HepG2 (cell line): Measurements from ENCODE around the gene ATG2B. TPM values are rescaled to one million over a fixed set of nuclear protein-coding genes. Genes with fewer than 3 reads are reported as not detected.

Source experiments
- CHD4 ChIP-seq: fragments of 200-600 bp; sonication (generic); IDR thresholded peaks from 2 replicates; pipeline ENCODE4 v1.7.0; 2017; ENCODE audit warnings: mild to moderate bottlenecking, low read length, borderline replicate concordance
- NFE2 ChIP-seq: sonication (generic); formaldehyde crosslinking; IDR thresholded peaks from 2 replicates; pipeline ENCODE4 v1.4.0; 2020; ENCODE audit warnings: missing genetic modification reagents
- SALL2 ChIP-seq: sonication (generic); formaldehyde crosslinking; IDR thresholded peaks from 2 replicates; pipeline ENCODE4 v1.8.1; 2023; ENCODE audit warnings: mild to moderate bottlenecking, missing genetic modification reagents, inconsistent platforms
- SMAD3 ChIP-seq: sonication (generic); formaldehyde crosslinking; IDR thresholded peaks from 2 replicates; pipeline ENCODE4 v1.4.0; 2020; ENCODE audit warnings: missing genetic modification reagents
- TARDBP ChIP-seq: sonication (generic); formaldehyde crosslinking; IDR thresholded peaks from 2 replicates; pipeline ENCODE4 v1.8.0; 2022; ENCODE audit warnings: mild to moderate bottlenecking, missing genetic modification reagents
- TRAFD1 ChIP-seq: sonication (generic); formaldehyde crosslinking; IDR thresholded peaks from 2 replicates; pipeline ENCODE4 v1.5.1; 2020; ENCODE audit warnings: missing genetic modification reagents, mild to moderate bottlenecking, borderline replicate concordance
- ZBTB39 ChIP-seq: sonication (generic); formaldehyde crosslinking; IDR thresholded peaks from 2 replicates; pipeline ENCODE4 v1.5.0; 2020; ENCODE audit warnings: missing genetic modification reagents
- ZBTB7B ChIP-seq: sonication (generic); formaldehyde crosslinking; IDR thresholded peaks from 2 replicates; pipeline ENCODE4 v1.4.0; 2020; ENCODE audit warnings: missing genetic modification reagents
- ZNF160 ChIP-seq: sonication (generic); formaldehyde crosslinking; IDR thresholded peaks from 2 replicates; pipeline ENCODE4 v1.8.0; 2022; ENCODE audit warnings: mild to moderate bottlenecking, inconsistent platforms, missing genetic modification reagents
- ZNF282 ChIP-seq: fragments of 450-650 bp; IDR thresholded peaks from 2 replicates; pipeline ENCODE4 v1.6.1; 2018; ENCODE audit not compliant: partially characterized antibody
- ZNF878 ChIP-seq: sonication (generic); formaldehyde crosslinking; IDR thresholded peaks from 2 replicates; pipeline ENCODE4 v1.8.1; 2023; ENCODE audit warnings: mild to moderate bottlenecking, missing genetic modification reagents, moderate library complexity
- polyA plus RNA-seq, 8 experiments: library from polyadenylated mRNA; depleted of rRNA in 3 of 8; stranded (reverse) in 7 of 8; unstranded in 1 of 8; fragments of >200 nt; fragmentation: Illumina TruSeq in 4 of 8; extraction: Trizol in 4 of 8; gene quantifications; 2 replicates each; pipeline versions ENCODE4 v1.2.1 to v1.2.3, GENCODE V29; 2011 to 2016; ENCODE audit warnings: low read depth in 4 of 8, missing spikeins in 1 of 8, mixed read lengths in 1 of 8; ENCODE audit not compliant: insufficient read depth in 1 of 8
- total RNA-seq, 5 experiments: library from RNA; depleted of rRNA; stranded (reverse); fragments of >200 nt; fragmentation: Illumina TruSeq; extraction: Trizol; gene quantifications; 2 replicates each; pipeline ENCODE4 v1.2.3, GENCODE V29; 2016; ENCODE audit warnings: low read depth in 1 of 5
- TF ChIP-seq, protein P1 (sequence below): sonication (generic); formaldehyde crosslinking; IDR thresholded peaks from 2 replicates; pipeline ENCODE4 v1.9.0; 2021; ENCODE audit warnings: missing genetic modification reagents, mild to moderate bottlenecking, borderline replicate concordance
- TF ChIP-seq, protein P2 (sequence below): sonication (generic); formaldehyde crosslinking; IDR thresholded peaks from 2 replicates; pipeline ENCODE4 v1.8.1; 2023; ENCODE audit warnings: mild to moderate bottlenecking, missing genetic modification reagents
- TF ChIP-seq, protein P3 (sequence below): sonication (generic); formaldehyde crosslinking; IDR thresholded peaks from 2 replicates; pipeline ENCODE4 v1.4.0; 2020; ENCODE audit warnings: mild to moderate bottlenecking, missing genetic modification reagents

The ATG2B gene
- total and polyA plus RNA-seq, 2 of the 13 experiments (the other 11 are each of a cell fraction or from before 2014, with no cell fraction given), result 7.4 to 7.5 TPM

- TF ChIP-seq ZBTB39 (CRISPR knock-in tag) (no peak), ZNF282 (no peak), SALL2 (CRISPR knock-in tag) (no peak), ZBTB7B (CRISPR knock-in tag) (no peak), NFE2 (CRISPR knock-in tag) (no peak), TRAFD1 (no peak), SMAD3 (CRISPR knock-in tag) (no peak), ZNF878 (CRISPR knock-in tag) (no peak), TARDBP (CRISPR knock-in tag) (no peak), ZNF160 (no peak), CHD4 (no peak)
- TF ChIP-seq, protein P1, sequence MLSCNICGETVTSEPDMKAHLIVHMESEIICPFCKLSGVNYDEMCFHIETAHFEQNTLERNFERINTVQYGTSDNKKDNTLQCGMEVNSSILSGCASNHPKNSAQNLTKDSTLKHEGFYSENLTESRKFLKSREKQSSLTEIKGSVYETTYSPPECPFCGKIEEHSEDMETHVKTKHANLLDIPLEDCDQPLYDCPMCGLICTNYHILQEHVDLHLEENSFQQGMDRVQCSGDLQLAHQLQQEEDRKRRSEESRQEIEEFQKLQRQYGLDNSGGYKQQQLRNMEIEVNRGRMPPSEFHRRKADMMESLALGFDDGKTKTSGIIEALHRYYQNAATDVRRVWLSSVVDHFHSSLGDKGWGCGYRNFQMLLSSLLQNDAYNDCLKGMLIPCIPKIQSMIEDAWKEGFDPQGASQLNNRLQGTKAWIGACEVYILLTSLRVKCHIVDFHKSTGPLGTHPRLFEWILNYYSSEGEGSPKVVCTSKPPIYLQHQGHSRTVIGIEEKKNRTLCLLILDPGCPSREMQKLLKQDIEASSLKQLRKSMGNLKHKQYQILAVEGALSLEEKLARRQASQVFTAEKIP (CRISPR knock-in tag), result no peak
- TF ChIP-seq, protein P2, sequence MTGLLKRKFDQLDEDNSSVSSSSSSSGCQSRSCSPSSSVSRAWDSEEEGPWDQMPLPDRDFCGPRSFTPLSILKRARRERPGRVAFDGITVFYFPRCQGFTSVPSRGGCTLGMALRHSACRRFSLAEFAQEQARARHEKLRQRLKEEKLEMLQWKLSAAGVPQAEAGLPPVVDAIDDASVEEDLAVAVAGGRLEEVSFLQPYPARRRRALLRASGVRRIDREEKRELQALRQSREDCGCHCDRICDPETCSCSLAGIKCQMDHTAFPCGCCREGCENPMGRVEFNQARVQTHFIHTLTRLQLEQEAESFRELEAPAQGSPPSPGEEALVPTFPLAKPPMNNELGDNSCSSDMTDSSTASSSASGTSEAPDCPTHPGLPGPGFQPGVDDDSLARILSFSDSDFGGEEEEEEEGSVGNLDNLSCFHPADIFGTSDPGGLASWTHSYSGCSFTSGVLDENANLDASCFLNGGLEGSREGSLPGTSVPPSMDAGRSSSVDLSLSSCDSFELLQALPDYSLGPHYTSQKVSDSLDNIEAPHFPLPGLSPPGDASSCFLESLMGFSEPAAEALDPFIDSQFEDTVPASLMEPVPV (CRISPR knock-in tag), result no peak
- TF ChIP-seq, protein P3, sequence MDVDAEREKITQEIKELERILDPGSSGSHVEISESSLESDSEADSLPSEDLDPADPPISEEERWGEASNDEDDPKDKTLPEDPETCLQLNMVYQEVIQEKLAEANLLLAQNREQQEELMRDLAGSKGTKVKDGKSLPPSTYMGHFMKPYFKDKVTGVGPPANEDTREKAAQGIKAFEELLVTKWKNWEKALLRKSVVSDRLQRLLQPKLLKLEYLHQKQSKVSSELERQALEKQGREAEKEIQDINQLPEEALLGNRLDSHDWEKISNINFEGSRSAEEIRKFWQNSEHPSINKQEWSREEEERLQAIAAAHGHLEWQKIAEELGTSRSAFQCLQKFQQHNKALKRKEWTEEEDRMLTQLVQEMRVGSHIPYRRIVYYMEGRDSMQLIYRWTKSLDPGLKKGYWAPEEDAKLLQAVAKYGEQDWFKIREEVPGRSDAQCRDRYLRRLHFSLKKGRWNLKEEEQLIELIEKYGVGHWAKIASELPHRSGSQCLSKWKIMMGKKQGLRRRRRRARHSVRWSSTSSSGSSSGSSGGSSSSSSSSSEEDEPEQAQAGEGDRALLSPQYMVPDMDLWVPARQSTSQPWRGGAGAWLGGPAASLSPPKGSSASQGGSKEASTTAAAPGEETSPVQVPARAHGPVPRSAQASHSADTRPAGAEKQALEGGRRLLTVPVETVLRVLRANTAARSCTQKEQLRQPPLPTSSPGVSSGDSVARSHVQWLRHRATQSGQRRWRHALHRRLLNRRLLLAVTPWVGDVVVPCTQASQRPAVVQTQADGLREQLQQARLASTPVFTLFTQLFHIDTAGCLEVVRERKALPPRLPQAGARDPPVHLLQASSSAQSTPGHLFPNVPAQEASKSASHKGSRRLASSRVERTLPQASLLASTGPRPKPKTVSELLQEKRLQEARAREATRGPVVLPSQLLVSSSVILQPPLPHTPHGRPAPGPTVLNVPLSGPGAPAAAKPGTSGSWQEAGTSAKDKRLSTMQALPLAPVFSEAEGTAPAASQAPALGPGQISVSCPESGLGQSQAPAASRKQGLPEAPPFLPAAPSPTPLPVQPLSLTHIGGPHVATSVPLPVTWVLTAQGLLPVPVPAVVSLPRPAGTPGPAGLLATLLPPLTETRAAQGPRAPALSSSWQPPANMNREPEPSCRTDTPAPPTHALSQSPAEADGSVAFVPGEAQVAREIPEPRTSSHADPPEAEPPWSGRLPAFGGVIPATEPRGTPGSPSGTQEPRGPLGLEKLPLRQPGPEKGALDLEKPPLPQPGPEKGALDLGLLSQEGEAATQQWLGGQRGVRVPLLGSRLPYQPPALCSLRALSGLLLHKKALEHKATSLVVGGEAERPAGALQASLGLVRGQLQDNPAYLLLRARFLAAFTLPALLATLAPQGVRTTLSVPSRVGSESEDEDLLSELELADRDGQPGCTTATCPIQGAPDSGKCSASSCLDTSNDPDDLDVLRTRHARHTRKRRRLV (CRISPR knock-in tag), result no peak
Observed at GRCh38 chr14:96362071-96362964, 823 bp downstream of the ATG2B start (continued).
